DMS79 treated with DMSO at 0.1 percent for 48 hours (cell line): ENCODE data around the gene GSX2.

ENCODE experiments used
- DNase-seq: peaks from one replicate; lab custom pipeline; 2025; lab: John Stamatoyannopoulos, UW

GSX2 gene

GRCh38 chr4:54077812-54078211 lies 22.2 kb upstream of the GSX2 start:
- DNase-seq: no peak

GRCh38 chr4:54082168-54082567 lies 17.8 kb upstream of the GSX2 start:
- no peak for DNase-seq

GRCh38 chr4:54085284-54085683 lies 14.7 kb upstream of the GSX2 start:
- DNase-seq: no peak

- DNase-seq: no peak
Measured at GRCh38 chr4:54089875-54090274, 10.1 kb upstream of the GSX2 start.

GRCh38 chr4:54090404-54090803 lies 9.6 kb upstream of the GSX2 start:
- no peak for DNase-seq

- DNase-seq: peak; percentile 28
Measured at GRCh38 chr4:54090804-54091623, 8.9 kb upstream of the GSX2 start.

GRCh38 chr4:54091637-54092404 lies 8.1 kb upstream of the GSX2 start:
- peak; percentile 60 for DNase-seq

- DNase-seq: no peak
Measured at GRCh38 chr4:54092405-54093323, 7.3 kb upstream of the GSX2 start.

- DNase-seq: no peak
Measured at GRCh38 chr4:54093324-54094240, 6.4 kb upstream of the GSX2 start.

- DNase-seq: no peak
Measured at GRCh38 chr4:54094451-54094850, 5.5 kb upstream of the GSX2 start.

- DNase-seq: no peak
Measured at GRCh38 chr4:54095110-54095825, 4.7 kb upstream of the GSX2 start.

- DNase-seq: no peak
Measured at GRCh38 chr4:54096295-54096962, 3.5 kb upstream of the GSX2 start.

GRCh38 chr4:54097152-54097551 lies 2.8 kb upstream of the GSX2 start:
- DNase-seq: no peak

GRCh38 chr4:54098375-54098774 lies 1.6 kb upstream of the GSX2 start:
- no peak for DNase-seq

- peak; percentile 22 for DNase-seq
Measured at GRCh38 chr4:54099287-54099747, 646 bp upstream of the GSX2 start.

GRCh38 chr4:54100595-54101189 lies 729 bp downstream of the GSX2 start:
- no peak for DNase-seq

- peak; percentile 7 for DNase-seq
Measured at GRCh38 chr4:54101190-54102041, 1.5 kb downstream of the GSX2 start.

- DNase-seq: no peak
Measured at GRCh38 chr4:54102531-54103106, 2.7 kb downstream of the GSX2 start.
